Right lobe of liver (tissue), 4 donors: Measurements from ENCODE around the gene PUM2.

Experiments
- POLR2A ChIP-seq: fragments of 450-650 bp; IDR thresholded peaks from one replicate; pipeline ENCODE4 v1.6.1; 2017; ENCODE audit warnings: antibody characterized with exemption, mild to moderate bottlenecking
- TF ChIP-seq, protein P1 (sequence below), 4 donors: fragments of 200-600 bp in 3 of 4; fragments of 450-650 bp in 1 of 4; IDR thresholded peaks; one replicate each; pipeline versions ENCODE4 v1.5.1 to v1.8.0; 2016 to 2022; ENCODE audit warnings: antibody characterized with exemption in 4 of 4, mild to moderate bottlenecking in 2 of 4
- donor health status: DM: no; HTN: no; CAD: no.
- donor health status: DM: no; HTN: no; CAD: no.
- donor health status: DM: no; HTN: yes; CAD: no.

DNA sequence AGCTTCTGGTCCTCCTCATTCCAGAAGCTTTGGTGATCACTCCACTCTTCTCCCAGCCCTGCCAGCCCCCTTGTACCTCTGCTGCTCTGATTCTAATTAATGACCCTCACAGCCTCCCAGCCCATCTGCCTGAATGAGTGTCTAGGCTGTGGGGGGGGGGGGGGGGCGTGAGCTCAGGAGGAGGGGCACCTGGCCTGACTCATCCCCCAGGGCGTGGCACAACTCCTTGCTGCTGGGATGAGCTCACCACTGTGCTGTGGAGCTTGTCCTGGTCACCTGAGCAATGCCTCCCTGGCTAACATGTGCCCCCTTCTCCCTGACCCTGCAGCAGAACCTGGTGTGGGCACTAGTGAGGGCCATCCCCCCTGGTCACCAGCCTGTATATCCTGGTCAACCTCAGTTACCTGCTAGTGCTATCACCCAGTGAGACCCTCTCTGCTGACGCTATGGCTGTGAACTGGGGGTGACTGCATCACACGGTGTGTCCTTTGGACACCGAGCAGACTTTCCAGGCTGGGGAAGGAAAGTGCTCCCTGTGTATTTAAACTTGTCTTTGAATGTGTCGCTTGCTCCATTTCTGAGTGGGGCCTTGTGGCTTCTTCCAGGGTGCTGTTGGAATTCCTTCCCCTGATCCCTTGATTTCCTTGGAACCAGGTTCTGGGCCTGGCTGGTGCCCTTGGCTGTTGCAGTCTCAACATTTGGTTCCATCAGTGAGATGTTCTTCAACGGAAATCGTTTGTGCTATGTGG, 41.5 kb upstream of the PUM2 start:
- TF ChIP-seq, protein P1, sequence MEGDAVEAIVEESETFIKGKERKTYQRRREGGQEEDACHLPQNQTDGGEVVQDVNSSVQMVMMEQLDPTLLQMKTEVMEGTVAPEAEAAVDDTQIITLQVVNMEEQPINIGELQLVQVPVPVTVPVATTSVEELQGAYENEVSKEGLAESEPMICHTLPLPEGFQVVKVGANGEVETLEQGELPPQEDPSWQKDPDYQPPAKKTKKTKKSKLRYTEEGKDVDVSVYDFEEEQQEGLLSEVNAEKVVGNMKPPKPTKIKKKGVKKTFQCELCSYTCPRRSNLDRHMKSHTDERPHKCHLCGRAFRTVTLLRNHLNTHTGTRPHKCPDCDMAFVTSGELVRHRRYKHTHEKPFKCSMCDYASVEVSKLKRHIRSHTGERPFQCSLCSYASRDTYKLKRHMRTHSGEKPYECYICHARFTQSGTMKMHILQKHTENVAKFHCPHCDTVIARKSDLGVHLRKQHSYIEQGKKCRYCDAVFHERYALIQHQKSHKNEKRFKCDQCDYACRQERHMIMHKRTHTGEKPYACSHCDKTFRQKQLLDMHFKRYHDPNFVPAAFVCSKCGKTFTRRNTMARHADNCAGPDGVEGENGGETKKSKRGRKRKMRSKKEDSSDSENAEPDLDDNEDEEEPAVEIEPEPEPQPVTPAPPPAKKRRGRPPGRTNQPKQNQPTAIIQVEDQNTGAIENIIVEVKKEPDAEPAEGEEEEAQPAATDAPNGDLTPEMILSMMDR (IDR thresholded peaks at IDR 0.05), result no peak
- TF ChIP-seq POLR2A, result no peak
